AML-193 (cell line): Measurements from ENCODE around the gene TENM4.

Experiments
- DNase-seq, 2 experiments: peaks; one replicate each; lab custom pipeline; 2025; lab: John Stamatoyannopoulos, UW

TENM4 gene

DNA sequence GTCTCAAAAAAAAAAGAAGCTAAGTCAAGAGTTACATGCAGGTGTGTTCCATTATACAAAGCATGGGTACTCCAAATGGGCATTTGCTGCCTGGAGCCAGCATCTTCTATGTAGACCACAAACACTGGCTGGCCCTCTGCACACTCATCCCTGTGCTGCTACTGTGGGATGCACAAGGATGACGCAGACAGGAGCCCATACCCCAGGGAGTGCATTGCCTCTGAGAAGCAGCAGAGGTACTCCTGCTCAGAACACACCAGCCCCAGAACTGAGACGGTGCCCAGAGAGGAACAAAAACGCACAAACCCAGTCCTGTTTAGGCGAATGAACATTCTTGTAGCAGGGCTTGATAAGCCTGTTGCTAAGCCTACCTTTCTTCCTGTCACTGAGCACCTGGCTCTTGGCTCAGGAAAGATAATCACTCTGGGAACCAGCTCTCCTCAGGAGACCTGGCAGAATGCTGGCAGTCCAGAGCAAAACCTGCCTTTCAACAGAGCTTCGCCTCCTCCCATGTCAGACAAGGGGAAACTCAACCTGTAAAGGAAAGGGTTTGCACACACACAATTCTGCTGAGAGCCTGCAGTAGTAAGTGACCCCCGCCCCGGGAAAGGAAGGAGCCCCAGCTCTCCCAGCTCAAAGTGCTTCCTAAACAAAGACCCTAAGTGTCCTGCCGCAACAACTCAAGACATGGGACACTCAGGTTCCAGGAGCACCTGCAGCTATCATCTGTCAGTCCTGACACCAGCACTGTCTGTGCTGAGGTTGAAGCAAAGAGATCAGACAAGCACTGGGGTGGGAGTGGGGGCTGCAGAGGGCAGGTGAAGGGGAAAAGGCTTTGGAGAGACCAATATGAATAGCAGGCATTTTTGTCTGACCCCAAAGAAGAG, 145.7 kb downstream of the TENM4 start:
- DNase-seq, result no peak

DNA sequence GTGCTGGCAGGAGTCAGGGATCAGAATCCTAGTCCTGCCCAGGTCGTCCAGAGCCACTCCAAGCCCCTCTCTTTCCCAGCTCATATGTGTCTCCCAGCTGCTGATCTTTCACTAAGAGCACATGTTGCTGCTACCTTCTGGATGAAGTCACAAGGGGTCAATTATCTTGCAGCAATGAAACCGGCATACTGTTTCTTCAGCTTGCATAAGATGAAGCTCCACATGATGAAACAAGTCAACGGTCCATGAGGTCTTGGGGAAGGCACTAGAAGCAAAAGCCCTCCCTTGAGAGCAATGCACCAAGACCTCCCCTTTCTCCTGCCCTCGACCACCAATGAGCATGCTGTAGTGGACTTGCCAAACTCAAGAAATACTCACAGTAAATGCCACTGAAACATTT, 148.9 kb downstream of the TENM4 start:
- DNase-seq, result no peak

DNA sequence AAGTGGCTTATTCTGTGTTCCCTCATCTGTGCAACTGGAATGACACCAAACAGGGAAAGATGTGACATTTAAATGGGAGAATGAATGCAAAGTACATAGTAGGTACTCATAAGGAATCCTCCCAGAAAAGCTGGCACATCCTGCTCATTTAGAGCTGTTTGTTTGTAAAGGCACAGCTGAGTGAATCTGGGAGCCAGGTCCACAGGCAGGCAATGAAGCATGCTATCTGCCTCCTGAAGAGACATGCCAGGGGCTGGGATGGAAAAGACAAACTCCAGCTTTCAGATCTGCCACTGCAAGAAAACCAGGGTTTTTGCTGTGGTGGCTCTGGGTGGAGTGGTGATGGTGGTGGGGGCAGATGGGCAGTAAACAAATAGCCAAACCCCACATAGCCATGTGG, 150.1 kb downstream of the TENM4 start:
- DNase-seq, result no peak

DNA sequence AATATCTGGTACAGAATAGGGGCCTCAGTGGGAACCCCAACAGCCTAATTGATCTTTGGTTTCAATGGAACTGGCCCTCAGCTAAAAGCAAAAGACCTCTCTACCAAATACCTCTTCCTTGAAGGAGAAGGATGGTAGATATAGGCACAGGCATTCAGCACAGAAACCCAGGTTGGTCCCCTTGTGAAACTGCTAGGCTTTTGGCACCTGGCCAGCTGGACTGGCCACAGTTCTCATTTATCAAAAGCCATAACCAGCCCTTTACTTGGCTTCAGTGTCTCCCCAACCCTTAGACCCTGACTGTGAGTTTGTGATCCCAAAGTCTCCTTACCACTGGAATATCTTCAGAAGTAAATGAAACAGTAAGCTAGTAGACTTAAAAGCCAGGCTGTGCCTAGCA, 152.9 kb downstream of the TENM4 start:
- no peak for DNase-seq

DNA sequence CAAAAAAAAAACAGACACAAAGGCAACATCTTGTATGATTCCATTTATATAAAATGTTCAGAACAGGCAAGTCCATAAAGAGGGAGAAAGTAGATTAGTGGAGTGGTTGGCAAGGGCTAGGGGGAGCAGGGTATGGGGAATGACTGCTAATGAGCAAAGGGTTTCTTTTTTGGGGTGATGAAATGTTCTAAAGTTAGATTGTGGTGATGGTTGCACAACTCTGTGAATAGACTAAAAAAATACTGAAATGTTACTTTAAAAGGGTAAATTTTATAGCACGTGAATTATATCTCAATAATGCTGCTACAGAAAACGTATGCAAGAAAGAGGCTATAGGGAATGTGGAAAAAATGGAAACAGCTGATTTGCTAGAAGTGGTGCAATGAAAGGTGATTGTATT, 155.1 kb downstream of the TENM4 start:
- DNase-seq, result no peak

DNA sequence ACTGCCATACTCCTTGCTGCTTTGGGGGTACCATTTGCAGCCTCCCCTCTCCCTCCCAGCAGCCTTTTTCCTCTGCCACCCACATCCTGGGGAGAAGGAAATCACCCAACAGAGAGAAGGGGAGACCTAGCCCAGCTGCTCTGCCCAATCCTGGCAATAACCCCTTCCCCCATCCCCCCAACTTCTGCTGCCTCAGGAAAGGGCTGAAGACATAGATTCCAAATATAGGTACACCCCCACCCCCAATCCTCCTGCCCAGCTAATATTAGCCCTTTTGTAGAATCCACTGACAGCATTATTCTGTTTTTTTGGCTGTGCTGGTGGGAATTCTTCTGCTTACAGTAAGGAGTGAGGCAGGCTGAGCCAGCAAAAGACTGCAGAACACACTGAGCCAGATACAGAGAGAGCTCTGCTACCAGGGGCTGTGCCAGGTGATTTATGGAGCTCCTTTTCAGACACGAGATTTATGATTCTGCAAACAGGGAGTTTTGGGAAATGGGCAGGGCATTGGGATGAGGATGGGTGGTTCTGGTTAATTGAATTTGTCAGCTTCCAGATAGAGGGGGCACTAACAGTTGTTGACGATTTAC, 164.0 kb downstream of the TENM4 start:
- no peak for DNase-seq

DNA sequence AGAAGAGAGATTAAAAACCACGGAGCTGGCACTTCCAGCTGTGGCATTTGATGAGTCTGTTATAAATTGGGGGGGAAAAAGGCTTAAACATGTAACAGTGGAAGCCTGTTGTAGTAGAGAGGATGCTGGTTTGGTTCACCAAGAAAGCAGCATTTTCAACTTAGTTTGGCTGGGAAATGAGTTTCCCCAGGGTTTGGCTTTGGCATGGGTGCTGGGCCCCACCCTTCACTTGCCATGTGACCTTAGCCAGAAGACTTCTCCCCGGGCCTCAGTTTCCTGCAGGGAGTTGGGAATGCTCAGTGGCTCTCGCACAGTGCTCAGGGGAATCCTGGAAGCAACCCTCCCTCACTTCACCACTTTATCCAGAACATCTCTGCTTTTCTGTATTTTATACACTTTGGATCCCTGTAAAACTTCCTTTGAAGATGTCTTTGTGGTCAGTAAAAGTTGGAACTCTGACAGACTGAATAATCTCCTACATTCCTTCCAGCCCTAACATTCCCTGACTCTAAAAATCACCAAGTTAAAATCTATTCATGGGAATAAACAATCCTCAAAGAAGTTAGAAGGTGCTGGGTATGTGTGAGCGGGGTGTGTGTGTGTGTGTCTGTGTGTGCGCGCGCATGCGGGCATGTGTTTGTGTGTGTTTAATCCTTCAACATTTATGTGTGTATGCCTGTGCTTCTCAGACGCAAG, 166.0 kb downstream of the TENM4 start:
- DNase-seq, result no peak

DNA sequence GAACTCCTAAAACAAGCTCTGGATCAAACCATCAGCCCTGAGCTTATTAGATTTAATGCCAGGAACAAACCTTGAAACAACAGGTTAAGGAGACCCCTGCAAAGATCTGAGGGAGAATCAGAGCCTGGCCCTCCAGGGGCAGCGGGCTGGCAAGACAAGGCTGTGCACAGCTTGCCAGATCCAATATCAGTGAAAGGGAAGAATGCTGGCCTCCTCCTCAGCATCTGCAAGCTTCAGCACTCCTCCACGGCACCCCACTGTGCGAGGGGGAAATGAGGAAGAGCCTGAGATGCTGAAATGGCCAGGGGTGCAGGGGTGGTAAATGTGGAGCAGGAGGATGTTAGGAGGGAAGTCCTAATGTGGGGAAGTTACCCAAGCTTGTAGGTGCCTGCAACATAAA, 167.0 kb downstream of the TENM4 start:
- no peak for DNase-seq

DNA sequence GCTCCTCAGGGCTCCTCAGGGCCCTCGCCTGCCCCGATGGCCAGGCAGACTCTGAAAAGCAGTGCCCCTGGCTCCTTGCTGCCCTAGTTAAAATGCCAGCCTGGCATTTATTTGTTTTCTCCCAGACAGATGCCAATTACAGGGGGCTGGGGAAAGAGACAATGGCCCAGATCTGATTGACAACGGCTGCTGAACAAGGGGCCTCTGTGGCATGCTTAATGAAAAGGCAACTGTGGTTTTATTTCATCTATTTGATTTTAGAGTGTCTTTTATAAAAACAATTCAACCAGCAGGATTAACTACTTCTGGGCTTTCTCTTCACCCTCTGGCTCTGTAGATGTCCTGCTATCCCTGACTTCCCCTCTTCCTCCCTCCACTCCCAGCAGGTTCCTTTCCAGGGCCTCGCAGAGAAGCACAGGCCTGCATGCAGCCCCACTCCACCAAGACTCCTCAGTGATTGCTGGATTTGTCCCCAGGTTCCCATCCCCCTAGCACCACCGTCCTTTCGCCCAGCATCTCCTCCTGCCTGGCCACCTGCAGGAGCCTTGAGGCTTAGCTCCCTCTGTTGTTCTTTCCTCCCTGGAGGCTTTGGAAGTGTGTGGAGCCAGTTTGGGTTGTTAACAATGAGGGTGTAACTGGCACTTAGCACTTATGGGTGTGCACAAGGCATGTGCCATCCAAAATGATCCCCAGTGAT, 171.1 kb downstream of the TENM4 start:
- no peak for DNase-seq

DNA sequence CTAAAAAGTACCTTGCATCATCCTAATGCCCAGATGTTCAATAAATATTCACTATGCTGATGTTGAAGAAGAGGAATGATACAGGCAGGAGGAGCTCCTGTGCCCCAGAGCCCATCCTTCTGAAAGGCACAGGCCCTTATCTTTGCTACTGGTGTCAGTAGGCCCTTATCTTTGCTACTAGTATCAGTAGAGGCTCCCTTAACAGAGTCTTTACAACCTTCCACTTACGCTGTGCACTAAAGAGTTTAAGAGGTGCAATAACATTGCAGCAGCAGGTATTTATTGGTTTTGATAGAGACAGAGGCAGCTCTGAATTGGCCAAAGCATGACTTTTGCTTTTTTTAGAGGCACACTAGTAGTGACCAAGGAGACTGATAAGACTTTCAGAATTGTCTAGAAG, 174.4 kb downstream of the TENM4 start:
- DNase-seq, result no peak

DNA sequence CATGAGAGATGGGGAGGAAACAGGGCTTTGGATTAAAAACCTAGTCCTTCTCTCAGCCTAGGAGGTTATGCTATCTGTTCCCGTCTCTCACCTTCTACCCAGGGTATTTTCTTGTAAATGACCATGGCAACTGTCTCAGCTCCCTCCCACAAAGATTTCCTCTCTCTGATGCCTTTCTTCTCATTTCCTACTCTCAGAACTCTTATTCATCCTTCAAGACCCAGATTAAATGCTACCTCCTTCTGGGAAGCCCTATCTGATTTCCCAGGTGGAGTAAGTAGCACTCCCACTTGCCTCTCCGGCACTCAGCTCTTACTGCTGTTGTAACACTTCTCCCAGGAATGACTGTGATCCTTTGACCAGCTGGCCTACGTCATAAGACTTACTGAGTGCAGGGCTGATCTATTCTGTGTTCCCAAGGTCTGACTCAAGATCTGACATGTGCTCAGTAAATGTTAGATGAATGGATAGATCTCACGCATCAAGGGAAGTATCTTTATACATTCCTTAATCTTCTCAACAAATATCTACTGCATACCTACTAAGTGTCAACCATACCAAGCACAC, 175.0 kb downstream of the TENM4 start:
- no peak for DNase-seq

DNA sequence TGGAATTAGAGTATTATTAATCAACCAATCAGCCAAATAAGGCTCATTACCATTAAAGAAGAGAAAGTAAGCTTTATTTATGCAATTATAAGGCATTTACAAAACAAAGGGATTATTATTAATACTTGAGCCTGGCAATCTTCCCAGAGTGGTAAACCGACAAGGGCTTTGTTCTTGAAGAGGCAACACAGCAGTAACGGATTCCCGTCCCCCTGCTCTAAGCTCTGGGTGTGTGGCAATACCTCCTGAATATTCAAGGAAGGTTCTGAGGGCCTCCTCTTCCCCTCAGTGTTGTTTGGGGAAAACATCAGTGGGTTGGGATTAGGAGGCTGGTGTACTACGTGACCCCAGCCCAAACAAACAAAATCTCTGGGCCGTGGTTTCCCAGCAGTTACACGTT, 176.5 kb downstream of the TENM4 start:
- DNase-seq, result no peak

DNA sequence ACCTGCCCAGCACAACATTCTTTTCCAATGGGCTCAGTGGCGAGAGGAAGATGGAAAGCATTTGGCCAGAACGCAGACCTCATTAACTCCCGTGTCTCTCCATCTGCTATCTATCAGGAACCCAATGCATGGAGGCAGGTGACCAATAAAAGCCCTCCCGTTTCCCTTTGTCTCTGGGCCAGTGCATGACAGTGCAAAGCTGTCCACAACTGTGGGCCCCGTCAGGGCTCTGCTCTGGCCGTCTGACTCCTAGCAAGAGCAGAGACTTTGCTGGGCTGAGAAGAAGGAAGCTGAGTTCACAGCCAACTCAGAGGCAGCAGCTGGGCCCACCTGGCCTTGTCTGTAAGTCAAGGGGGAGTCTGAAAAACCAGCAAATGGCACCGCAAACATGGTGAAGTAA, 177.8 kb downstream of the TENM4 start:
- no peak for DNase-seq

DNA sequence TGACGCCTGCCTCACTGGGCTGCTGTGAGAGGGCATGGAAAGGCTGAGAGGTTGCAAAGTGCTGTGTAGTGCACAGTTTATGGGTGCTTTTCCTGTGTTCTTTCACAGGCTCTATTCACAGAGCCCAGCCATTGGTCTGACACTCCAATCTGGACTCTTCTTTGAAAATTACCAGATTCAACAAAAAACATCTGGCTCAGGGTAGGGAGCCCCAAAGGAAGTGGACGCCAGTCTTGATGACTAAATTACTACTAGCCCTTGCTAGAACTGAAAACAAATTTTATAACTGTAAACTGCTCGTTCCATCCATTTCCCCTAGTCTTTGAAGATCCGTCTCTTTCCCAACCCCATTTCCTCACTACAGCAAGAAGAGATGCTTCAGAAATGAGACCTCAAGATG, 178.6 kb downstream of the TENM4 start:
- DNase-seq, result no peak

DNA sequence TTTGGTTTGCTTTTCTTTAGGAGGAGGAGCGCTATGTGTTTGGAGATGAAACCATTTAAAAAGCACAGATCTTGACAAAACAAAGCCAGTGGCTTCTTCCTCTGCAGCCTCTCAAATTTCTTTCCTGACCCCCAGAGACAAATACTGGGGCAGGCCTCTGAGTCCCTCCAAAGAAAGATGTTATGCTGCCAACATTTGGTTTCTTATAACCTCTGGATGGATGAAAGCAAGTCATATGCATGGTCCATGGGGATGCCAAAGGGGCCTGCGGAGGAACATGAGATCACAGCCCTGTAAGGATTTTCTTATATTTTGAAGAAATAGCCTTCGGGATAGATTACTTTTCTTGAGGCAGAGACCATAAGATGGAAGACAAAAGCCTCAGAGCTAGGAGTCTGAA, 179.1 kb downstream of the TENM4 start:
- DNase-seq, result no peak

DNA sequence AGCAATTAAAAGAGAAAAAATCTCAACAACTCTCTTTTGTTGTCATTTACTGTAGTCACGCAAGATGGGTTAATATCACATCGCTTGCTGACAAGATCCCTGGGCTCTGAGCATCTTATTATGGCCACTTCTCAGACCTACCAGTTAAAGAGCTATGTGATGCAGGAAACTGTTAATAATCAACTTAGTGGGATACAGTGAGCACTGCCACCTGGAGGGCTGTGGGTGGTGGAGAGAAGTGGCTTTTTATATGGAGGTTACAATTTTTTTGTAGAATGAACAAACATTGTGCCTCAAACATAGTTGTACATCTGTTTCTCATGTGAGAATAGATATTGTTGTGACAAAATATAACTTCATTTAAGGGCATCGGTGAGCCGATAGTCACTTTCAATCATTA, 181.0 kb downstream of the TENM4 start:
- no peak for DNase-seq

DNA sequence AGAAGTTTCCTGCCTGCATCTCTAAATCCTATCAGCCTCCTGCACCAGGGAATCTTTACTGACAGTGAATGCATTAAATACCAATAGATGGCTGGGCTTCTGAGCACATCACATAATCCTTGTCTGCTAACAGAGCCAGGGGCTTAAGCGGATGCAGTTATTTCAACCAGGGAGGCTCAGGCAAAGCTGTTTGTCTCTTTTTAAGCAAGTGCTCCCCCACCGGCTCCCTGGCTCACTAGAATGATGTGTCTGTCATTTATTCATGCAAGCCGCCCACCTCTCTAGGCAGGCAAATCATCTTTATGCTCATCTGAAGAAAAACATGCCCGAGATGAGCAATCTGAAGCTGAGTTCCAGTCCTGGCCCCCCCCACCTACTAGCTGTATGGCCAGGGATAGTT, 182.3 kb downstream of the TENM4 start:
- DNase-seq, result no peak

DNA sequence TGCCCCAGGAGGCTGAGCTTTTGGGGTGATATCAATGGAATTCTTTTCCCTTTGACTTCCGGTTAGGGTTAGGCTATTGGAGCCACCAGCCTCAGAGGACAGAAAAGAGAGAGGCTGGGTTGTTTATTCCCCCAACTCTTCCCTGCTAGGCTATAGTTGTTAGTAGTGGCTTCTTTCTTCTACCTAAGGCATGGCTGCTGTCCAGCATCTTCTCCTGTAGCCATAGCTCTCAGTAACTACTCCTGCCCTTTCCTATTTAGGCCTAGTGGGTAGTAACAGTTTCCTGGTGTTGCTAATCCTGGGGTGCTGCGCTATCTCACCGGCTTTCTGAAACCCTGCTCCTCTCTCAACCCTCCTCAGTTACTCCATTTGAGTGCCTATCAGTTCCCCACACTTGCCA, 184.9 kb downstream of the TENM4 start:
- no peak for DNase-seq

DNA sequence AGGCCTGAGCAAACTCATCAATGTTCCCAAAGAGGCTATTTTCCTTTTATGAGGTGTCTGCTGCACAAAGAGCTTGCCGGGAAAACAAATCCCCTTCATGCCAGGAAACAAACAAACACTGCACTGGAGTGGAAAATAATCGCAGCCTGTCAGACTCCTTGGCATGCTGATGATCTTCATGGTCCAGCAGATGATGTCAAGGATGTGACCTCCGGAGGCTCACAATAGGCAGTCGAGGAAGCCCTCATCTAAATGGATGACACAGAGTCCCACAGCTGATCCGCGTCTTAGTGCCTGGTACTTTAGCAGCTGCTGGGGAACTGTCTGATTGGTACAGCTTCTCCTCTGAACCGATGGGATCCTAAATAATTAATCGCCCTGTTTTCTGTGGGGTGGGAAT, 187.6 kb downstream of the TENM4 start:
- no peak for DNase-seq

DNA sequence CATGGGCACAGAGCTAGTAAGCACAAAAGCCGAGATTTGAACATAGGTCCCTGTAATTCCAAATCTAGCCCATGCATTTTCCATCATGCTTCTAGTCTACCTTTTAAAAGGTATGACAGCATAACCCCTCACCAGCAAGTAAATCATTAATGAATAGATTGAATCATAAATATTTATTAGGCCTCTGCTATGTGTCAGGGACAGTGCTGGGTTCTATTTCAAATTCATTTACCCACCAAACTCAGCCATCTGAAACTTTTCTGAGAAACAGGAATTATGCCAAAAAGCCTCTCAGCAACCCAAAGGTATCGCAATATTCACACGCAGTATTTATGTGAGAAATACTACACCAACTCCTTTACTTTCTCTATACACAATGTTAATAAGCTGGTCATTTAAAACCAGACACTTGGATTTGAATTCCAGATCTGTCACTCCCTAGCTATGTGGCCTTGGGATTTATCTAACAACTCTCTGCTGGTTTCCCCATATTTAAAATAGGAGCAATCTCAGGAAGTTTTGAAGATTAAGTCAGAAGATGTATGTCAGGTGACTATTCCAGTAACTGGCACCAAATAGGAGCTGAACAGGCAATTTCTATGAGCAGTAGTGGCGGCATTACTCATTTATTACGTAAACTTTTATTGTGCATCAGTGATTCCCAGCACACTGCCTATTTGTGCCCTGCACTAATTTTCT, 191.4 kb downstream of the TENM4 start:
- DNase-seq, result no peak

DNA sequence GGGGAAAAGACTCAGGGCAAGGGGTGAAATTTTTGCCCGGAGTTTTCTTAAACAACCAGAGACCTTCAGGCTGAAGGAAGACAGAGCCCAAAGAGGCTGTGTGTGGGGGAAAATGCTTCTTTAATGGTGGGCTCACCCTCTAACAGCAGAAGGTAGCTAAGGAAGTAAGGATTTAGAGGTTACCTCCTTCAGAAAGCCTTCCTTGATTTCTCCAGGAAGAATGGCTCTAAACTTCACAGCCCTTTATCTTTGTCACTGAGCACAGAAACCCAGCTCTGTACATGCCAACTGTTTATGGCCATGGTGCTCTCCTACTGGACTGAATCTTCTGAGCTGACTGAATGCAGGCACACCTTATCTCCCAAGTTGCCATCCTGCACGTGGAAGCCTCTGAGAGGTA, 196.0 kb downstream of the TENM4 start:
- DNase-seq, result no peak
